SW 1271 (cell line): ENCODE results near the gene RUNX2.

Experiments
- DNase-seq, 2 experiments: peaks; one replicate each; lab custom pipeline; 2025; lab: John Stamatoyannopoulos, UW

The RUNX2 gene

GRCh38 chr6:45415315-45415714 is 87.2 kb downstream of the RUNX2 start:
- no peak for DNase-seq

- no peak for DNase-seq
These were observed 87.8 kb downstream of the RUNX2 start for GRCh38 chr6:45415788-45416518.

DNA sequence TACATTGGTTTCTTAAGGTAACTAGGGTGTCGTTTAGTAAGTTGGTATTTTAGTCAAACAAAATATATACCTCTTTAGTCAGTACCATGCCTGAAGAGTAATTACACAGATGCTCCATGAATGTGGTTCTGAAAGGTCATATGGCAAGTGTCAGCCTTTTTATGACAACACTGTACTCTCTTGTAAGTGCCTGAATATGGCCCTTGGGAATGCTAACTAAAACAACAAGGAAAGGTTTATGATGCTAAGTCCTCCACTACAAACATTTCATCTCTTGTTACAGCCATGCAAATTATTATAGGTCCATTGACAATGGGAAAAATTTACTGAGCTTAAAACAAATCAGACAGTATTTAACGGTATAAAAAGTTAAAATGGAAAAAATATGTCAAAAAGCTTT is 88.6 kb downstream of the RUNX2 start:
- DNase-seq, result no peak

DNA sequence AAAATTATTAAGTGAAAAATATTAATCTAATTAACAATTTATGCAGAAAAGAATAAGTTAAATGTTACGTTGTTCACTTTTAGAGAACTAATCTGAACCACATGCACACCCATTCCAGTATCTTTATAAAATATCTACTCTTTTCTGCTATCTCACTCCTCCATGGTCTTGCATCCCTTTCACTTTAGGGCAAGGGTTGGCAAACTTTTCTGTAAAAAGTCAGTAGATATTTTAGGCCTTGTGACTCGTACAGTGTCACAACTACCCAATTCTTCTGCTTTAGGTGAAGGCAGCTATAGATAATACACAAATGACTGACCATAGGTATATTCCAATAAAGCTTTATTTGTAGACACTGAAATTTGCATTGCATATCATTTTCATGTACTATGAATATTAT is 89.3 kb downstream of the RUNX2 start:
- no peak for DNase-seq

DNA sequence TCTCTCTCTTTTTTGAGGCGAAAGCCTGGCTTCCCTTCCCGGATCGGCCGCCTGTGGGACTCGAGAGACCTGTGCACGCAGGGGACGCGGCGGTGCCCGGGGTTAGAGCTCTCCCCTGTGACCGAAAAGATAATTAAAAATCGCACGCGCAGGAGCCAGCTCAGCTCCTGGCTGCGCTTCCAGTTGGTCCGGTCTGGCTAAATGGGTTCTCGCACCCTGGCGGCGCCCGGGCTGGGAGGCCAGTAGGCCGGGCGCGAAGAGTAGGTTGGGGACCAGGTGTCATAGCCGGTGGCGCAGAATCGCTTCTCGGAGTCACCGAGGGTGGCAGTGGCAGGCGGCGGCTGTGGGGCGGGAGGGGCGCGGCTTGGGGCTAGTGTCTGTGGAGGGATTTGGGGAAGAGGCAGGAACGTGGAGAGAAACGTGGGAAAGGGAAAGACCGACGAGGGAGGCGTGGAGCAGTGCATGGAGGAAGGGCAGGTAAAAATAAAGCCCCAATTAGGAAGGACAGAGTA is 91.5 kb downstream of the RUNX2 start:
- no peak for DNase-seq

GRCh38 chr6:45420083-45420908 is 92.2 kb downstream of the RUNX2 start:
- DNase-seq, result no peak

DNA sequence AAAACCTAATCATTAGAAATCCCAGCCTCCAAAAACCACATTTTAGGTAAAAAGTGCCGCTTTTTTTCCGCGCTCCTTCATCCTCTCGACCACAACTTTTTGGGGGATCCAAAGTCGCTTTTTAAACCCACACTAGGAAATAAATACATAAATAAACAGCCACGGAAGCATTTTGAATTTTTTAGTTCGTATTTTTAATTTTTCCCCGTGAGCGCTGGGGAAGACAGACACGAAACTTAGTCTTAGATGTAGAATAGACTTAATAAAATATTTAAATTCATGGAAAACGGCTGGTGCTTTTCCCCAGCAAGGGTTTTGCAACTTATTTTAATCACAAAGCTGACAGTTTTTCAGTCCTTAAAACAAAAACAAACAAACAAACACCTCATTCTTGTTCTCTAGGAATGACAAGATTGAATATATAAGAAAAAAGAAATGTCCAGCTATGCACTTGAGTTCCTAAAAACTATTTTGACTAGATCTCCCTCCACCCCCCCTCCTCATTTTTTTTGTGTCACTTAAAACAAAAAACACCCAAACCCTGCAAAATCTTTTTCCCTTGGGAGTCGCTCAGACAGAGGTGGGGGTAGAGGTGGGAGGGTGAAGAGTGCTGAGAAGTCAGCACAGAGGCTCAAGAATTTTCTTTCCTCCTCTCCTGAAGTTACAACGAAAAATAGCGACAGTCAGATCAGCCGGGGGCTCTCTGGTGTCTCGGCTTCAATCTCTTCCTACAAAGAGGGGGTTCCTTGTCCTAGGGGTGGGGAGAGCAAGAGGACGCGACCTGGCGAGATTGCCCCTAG is 93.0 kb downstream of the RUNX2 start:
- DNase-seq, result no peak

DNA sequence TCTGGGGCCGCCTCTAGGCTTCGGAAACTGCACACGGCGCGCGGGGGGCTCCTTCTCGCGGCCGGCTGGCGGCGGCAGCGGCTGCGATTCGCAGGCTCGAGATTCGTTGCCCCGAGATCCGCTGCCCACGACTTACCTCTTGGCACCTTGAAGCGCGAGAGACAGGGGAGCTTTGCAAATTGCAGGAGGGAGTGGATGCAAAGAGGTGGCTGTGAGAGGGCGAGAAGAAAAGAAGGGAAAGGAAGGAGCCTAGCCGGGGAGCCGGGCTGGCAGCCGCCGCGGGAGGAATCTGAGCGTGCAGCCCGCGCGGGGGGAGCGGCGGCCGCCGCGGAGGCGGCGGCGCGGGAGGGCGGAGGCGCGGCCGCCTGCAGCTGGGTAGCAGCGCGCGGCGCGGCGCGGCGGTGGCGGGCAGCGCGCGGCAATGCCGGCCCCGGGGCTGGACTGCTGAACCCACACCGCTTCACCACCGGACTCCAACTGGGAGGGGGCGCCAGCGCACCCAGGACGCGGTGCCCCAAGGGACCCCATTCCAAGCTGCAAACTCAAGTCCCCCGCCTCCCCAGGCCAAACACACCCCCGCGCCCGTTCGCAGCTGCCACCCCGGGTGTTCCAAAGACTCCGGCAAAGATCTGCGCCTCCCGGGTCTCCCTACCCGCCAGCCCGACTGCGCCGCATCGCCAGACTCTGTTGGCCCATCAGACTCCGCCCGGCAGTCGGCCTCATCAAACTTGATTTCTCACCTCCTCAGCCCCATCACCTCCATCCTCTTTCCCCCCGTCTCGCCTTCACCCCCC is 93.8 kb downstream of the RUNX2 start:
- DNase-seq, result peak; percentile 35 to 64

DNA sequence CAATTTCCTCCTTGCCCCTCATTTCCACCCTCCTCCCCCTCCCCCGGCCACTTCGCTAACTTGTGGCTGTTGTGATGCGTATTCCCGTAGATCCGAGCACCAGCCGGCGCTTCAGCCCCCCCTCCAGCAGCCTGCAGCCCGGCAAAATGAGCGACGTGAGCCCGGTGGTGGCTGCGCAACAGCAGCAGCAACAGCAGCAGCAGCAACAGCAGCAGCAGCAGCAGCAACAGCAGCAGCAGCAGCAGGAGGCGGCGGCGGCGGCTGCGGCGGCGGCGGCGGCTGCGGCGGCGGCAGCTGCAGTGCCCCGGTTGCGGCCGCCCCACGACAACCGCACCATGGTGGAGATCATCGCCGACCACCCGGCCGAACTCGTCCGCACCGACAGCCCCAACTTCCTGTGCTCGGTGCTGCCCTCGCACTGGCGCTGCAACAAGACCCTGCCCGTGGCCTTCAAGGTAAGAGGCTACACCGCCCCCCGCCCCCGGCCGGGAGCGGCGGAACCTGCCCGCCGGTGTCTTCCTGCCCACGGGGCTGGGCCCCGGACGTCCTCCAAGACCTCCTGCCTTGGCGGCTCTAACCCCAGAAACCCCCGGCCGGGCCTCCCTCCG is 94.5 kb downstream of the RUNX2 start:
- peak in 1 of 2 experiments; percentile 43 for DNase-seq

DNA sequence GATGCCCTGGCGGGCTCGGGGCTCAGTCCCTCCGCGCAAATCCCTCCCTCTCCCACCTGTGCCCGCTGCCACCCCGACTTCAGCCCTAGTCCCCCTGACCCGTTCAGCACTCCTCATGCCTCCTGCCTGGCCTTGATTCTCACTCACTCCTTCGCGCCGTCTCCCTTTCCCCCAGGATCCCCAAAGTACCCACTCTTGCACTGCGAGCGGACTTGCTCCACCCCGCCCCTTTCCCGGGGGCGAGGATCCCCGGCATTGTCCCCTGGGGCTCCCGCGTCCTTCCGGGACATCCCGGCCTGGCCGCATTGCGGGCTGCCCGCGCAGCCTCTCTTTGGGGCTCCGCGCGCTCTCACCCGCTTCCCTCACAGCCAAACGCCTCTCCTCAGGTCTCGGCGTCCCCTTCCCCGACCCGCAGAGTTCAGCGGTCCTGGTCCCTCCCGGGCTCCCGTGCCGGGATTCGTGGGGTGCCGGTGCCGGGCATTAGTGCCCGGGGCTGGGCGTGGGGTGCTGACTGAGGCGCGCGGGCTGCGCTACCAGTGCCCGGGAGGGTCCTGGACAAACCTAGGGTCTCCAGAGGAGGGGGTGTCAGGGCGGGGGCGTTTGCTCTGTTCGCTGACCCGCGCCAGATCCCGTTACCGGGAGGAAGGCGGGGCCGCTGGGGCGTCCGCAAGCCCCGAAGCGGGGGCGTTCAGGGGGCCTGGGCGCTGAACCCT is 95.1 kb downstream of the RUNX2 start:
- DNase-seq, result no peak

- peak in 1 of 2 experiments; percentile 19 for DNase-seq
These were observed 95.8 kb downstream of the RUNX2 start for GRCh38 chr6:45423824-45424450.

GRCh38 chr6:45424451-45424861 is 96.3 kb downstream of the RUNX2 start:
- DNase-seq, result no peak

DNA sequence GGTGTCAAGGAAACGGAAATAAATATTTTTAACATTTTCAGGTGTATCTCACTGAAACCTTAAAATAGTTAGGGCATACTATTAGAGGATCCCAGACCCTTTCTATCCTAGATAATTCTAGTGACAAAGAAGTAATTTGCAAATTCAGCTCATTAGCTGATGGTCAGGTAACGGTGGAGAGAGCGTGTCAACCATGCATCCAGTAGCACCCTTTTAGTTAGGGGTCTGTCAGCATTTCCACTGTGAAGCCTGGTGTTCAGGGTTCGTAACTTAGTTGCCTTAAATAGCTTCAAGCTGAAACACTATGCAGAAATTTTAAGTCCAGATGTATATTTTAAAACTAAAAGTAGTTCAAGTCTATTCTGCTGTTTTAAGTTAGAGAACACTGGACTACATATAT is 98.1 kb downstream of the RUNX2 start:
- DNase-seq, result no peak

- DNase-seq, result no peak
These were observed 99.6 kb downstream of the RUNX2 start for GRCh38 chr6:45427726-45428125.

DNA sequence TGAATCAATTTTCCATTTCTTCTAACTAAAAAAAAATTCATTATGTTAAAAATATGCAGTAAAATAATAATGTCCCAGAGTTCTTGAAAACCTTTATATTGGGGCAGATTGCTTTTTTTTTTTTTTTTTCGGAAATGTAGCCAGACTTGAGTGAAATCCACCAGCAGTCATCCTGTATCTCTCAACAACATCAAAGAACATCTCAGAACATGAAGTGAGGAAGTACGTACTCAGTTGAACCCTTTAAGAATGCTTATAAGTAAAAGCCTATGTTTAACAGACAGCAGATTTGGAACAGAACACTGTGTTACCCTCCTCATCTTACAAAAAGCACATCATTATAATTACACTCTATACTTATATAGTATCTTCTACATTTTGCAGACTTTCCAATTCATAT is 100.6 kb downstream of the RUNX2 start:
- no peak for DNase-seq

GRCh38 chr6:45430590-45431202 is 102.6 kb downstream of the RUNX2 start:
- no peak for DNase-seq

DNA sequence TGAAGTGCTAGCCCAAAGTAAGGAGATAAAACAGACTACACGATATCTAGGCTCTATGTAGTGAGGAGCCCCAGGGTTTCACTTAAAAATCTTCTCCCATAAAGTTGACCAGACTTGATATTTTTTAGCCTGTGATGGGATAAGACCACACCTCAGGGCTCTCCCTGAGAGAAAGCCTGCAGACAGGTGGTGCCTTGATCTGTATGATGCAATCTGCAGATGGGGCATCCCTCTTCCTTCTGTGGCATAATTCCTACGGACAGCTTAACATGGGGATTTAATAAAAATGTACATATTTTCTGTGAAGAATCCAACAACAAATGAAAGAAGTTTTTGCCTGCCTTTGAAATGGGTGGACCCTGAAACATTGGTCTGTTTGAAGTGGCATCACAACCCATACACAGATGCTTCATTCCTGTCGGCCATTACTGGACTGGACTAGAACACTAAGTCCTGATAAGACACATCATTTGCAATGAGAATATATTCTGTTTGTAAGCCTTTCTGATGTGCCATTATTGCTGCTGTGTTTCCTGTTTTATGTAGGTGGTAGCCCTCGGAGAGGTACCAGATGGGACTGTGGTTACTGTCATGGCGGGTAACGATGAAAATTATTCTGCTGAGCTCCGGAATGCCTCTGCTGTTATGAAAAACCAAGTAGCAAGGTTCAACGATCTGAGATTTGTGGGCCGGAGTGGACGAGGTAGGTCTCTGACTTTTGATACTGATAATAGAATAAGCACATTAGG is 103.4 kb downstream of the RUNX2 start:
- DNase-seq, result no peak

GRCh38 chr6:45432977-45433376 is 104.8 kb downstream of the RUNX2 start:
- peak in 1 of 2 experiments; percentile 18 for DNase-seq
